GM12875 (cell line): Measurements from ENCODE around the gene BAHD1.

Source experiments
- H3K4me3 ChIP-seq: one replicate; pipeline ENCODE4 v1.5.1; 2011; ENCODE audit warnings: low read depth, low read length, control low read depth
- CTCF ChIP-seq: IDR thresholded peaks from 2 replicates; pipeline ENCODE4 v1.5.1; 2011; ENCODE audit warnings: low read depth, mild to moderate bottlenecking, control low read depth, inconsistent platforms, low read length, moderate library complexity, borderline replicate concordance; ENCODE audit not compliant: insufficient read depth

Gene BAHD1

GRCh38 chr15:40479024-40479423 is 38.3 kb downstream of the BAHD1 start:
- H3K4me3 ChIP-seq = no peak overlapping the region
- TF ChIP-seq CTCF = no peak

- no peak for TF ChIP-seq CTCF
- no peak overlapping the region for H3K4me3 ChIP-seq
These were observed 40.8 kb downstream of the BAHD1 start for GRCh38 chr15:40481341-40482074.

- H3K4me3 ChIP-seq = no peak overlapping the region
- no peak for TF ChIP-seq CTCF
These were observed 43.2 kb downstream of the BAHD1 start for GRCh38 chr15:40483919-40484318.

- no peak overlapping the region for H3K4me3 ChIP-seq
- no peak for TF ChIP-seq CTCF
These were observed 45.5 kb downstream of the BAHD1 start for GRCh38 chr15:40486066-40486770.

GRCh38 chr15:40487816-40488682 is 47.3 kb downstream of the BAHD1 start:
- no peak for TF ChIP-seq CTCF
- no peak overlapping the region for H3K4me3 ChIP-seq

- H3K4me3 ChIP-seq = no peak overlapping the region
- no peak for TF ChIP-seq CTCF
These were observed 48.8 kb downstream of the BAHD1 start for GRCh38 chr15:40489274-40490175.
